GM18517 (cell line): ENCODE data around the gene OR4C13.
"Not testable (repeated sequence)": the region's sequence is repeated elsewhere in the genome, so short reads cannot be mapped to it uniquely, and the experiment has no call there.

Experiments used
- ATAC-seq: cut with Tn5 transposase; IDR thresholded peaks from one replicate; pipeline ENCODE4 v1.9.1; 2021; ENCODE audit warnings: mild to moderate bottlenecking, moderate library complexity; ENCODE audit not compliant: unreplicated experiment

Gene OR4C13

DNA sequence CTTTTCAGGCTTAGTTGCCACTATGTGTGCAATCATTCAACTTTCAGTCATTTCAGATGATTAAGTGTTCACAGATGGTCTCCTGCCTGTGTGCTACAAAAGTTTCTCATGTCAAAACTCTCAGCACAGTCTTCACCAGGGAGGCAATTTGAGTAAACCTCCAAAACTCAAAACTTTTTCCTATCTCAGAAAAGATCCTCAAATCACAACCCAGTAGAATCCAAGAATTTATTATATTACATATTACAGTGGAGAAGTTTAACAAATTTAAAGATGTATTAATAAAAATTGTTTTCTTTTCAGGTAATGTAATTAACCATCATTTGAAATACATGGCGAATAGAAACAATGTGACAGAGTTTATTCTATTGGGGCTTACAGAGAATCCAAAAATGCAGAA lies at the start of gene OR4C13:
TSS of gene OR4C13 (plus strand) at position 301 of the 400 bp plus-strand sequence. CDS start at position 333, 32 bp downstream.
- ATAC-seq, result no peak

DNA sequence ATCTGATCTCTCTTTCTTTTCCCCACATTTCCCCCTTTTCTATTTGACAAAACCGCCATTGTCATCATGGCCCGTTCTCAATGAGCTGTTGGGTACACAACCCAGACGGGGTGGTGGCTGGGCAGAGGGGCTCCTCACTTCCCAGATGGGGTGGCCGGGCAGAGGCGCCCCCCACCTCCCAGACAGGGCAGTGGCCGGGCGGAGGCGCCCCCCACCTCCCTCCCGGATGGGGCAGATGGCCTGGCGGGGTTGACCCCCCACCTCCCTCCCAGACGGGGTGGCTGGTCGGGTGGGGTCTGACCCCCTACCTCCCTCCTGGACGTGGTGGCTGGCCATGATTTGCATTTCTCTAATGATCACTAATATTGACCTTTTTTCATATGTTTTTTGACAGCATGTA lies 40.7 kb upstream of the OR4C13 start:
- ATAC-seq, result not testable (repeated sequence)

DNA sequence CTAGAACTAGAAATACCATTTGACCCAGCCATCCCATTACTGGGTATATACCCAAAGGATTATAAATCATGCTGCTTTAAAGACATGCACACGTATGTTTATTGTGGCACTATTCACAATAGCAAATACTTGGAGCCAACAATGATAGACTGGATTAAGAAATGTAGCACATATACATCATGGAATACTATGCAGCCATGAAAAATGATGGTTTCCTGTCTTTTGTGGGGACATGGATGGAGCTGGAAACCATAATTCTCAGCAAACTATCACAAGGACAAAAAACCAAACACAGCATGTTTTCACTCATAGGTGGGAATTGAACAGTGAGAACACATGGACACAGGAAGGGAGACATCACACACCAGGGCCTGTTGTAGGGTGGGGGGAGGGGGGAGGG lies 3.5 kb upstream of the OR4C13 start:
- ATAC-seq, result not testable (repeated sequence)

DNA sequence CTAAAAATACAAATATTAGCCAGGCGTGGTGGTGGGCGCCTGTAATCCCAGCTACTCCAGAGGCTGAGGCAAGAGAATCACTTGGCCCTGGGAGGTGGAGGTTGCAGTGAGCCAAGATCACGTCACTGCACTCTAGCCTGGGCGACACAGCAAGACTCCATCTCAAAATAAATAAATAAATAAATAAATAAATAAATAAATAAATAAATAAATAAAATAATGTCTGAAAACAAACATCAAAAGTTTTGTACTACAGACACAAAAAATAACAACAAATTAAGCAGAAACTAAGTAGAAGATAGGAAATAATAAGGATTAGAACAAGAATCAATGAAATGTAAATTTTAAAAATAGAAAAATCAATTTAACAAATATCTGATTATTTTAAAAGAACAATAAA lies 21.2 kb downstream of the OR4C13 start:
- ATAC-seq, result not testable (repeated sequence)

DNA sequence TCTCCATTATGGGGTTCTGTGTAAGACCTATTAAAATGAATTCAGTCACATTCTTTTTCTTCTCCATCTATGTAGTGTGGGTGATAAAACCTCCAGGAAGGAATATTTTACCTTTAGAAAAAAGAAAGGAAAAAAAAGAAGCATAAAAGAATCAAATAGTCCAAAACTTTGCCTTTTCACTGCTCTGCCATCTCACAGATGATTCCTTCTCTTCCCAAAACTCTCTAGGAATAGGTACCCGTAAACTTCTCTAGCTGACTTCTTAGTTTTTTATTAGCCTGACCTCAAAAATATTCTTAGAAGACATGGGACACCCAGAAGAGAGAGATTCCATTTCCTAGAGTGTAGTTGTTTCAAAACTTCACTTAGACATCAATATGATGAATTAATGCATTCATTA lies 30.2 kb downstream of the OR4C13 start, which contains the start of gene OR4C12:
TSS of gene OR4C12 (minus strand) at position 101 of the 400 bp plus-strand sequence. CDS start at position 67, 34 bp downstream.
- ATAC-seq, result not testable (repeated sequence)

DNA sequence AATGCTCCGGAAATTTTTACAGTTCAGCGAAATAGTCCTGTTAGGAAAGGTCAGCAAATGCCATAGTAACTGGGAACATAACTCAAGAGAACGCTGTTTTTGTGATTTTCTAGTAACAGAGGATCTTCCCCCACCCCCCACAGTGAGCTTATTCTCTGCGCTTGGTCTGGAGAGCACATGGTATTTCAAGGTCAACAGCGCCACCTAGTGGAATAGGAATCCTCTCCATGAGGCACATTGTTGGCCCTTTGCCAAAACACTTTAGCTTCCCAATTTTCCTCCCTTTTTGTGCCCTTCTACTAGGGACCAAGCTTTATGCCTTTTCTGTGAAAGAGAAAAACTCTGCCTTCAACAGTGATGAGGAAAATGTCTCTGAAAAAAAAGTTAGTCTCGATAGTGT lies 43.4 kb downstream of the OR4C13 start:
- ATAC-seq, result no peak
